Activated CD8-positive, alpha-beta T cell treated with anti-CD3 and anti-CD28 coated beads, Interleukin-2, amount 10 ng/mL, durations not matched to agents 7 days and 5 days (primary cell): ENCODE measurements around the gene TPD52L2. TPM values are rescaled to one million over a fixed set of nuclear protein-coding genes. Genes with fewer than 3 reads are reported as not detected.
A peak's percentile ranks its signal among the peaks of the same experiment; 100 is the strongest.
"Not testable (repeated sequence)": the region's sequence is repeated elsewhere in the genome, so short reads cannot be mapped to it uniquely, and the experiment has no call there.

Experiments used
- ATAC-seq: fragments of 150-1000 bp; cut with Tn5 transposase; one replicate; pipeline ENCODE4 v1.10.0; 2021; ENCODE audit warnings: moderate library complexity
- CTCF ChIA-PET: fragments of 350-600 bp; sonication (Branson Sonifier 250); formaldehyde crosslinking; loops from one replicate; lab custom pipeline; 2021; ENCODE audit warnings: antibody characterized with exemption; lab: Charles Lee
- POLR2A ChIA-PET: fragments of 350-600 bp; sonication (Branson Sonifier 250); formaldehyde crosslinking; loops from one replicate; lab custom pipeline; 2021; ENCODE audit warnings: antibody characterized with exemption; lab: Charles Lee
- DNase-seq: peaks from one replicate; pipeline ENCODE4 v3.0.0-alpha.2; 2020
- H3K27ac Mint-ChIP-seq: one replicate; pipeline ENCODE4 v1.8.0; 2021; ENCODE audit warnings: mild to moderate bottlenecking, mixed read lengths
- H3K27me3 Mint-ChIP-seq: one replicate; pipeline ENCODE4 v1.8.0; 2021; ENCODE audit warnings: low read depth, mixed read lengths
- H3K36me3 Mint-ChIP-seq: one replicate; pipeline ENCODE4 v1.8.0; 2021; ENCODE audit warnings: low read depth, mixed read lengths
- H3K4me1 Mint-ChIP-seq: one replicate; pipeline ENCODE4 v1.8.0; 2021; ENCODE audit warnings: low read depth, mixed read lengths
- H3K4me3 Mint-ChIP-seq: one replicate; pipeline ENCODE4 v1.8.0; 2021; ENCODE audit warnings: mild to moderate bottlenecking, mixed read lengths
- H3K9me3 Mint-ChIP-seq: one replicate; pipeline ENCODE4 v1.8.0; 2022; ENCODE audit warnings: mixed read lengths; ENCODE audit not compliant: insufficient read depth
- total RNA-seq, 2 experiments: library from RNA; stranded (reverse); gene quantifications; one replicate each; pipeline ENCODE4 v1.2.3, GENCODE V29; 2021

The TPD52L2 gene
- total RNA-seq, 2 experiments from 2014 or later = 35.7 to 40.0 TPM

GRCh38 chr20:63896264-63897105, 31.4 kb downstream of the TPD52L2 start:
- peaks cover 37% of the 10 kb centered on the region for H3K36me3 Mint-ChIP-seq
- ChIA-PET CTCF (interaction anchor here (0.8 to 2.1 kb wide), 10 partner anchors 9 to 359 kb away, joined by 3 to 10 read pairs (median 4); partner anchors contain the start of genes PTK6, SAMD10 and TPD52L2), POLR2A (interaction anchor here (0.5 to 1.2 kb wide), 4 partner anchors 31 to 316 kb away, joined by 3 to 5 read pairs (median 4); partner anchors contain the start of genes ARFRP1, TPD52L2, UCKL1 and ZGPAT)
- DNase-seq (peak; percentile 46), ATAC-seq (peak; percentile 28)
- peaks cover 45% of the 10 kb centered on the region for H3K4me1 Mint-ChIP-seq
- H3K27ac Mint-ChIP-seq = peak overlapping the region; percentile 96
- no peaks in the 10 kb centered on the region for H3K9me3 Mint-ChIP-seq
- peak overlapping the region; percentile 88 for H3K4me3 Mint-ChIP-seq
- no peaks in the 10 kb centered on the region for H3K27me3 Mint-ChIP-seq

DNA sequence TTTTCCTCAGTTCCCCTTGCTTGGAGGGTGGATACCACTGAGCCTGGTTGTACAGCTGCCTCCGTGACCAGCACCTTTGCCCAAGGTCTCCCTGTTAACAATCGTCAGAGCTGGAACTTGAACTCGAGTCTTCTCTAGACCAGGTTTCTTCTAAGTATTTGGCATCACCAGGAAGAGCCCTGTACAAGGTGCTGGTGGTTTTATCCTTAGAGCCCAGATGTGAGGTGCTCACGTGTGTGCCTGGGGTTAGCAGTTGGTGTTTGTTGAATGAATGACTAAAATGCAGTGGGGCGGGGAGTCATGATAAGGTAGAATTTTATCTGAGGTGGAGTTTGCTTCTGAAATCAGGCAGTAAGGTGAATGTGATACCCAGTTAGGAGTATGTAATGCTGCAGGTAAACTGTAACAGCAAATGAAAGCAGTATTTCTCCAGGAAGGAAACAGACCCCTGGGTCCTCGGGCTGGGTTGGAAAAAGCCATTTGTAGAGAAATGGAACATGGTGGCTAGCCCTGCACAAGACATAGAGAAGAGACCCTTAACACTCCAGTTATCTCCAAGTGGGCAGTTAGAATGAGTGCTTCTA, 33.0 kb downstream of the TPD52L2 start:
- Mint-ChIP-seq H3K27ac (peak overlapping the region; percentile 62), H3K4me3 (no peak overlapping the region), H3K4me1 (peaks cover 56% of the 10 kb centered on the region), H3K9me3 (no peaks in the 10 kb centered on the region), H3K36me3 (peaks cover 44% of the 10 kb centered on the region), H3K27me3 (no peaks in the 10 kb centered on the region)
- POLR2A ChIA-PET = no interaction called here
- no peak for DNase-seq
- no peak for ATAC-seq
- CTCF ChIA-PET = interaction anchor here (0.9 kb wide), 1 partner anchor 11 kb away, joined by 3 read pairs; no protein-coding TSS in a partner anchor

- H3K4me1 Mint-ChIP-seq = peaks cover 62% of the 10 kb centered on the region
- ChIA-PET CTCF (no interaction called here), POLR2A (no interaction called here)
- no peak overlapping the region for H3K4me3 Mint-ChIP-seq
- DNase-seq = no peak
- no peak overlapping the region for H3K27ac Mint-ChIP-seq
- H3K9me3 Mint-ChIP-seq = no peaks in the 10 kb centered on the region
- ATAC-seq = no peak
- no peaks in the 10 kb centered on the region for H3K27me3 Mint-ChIP-seq
- H3K36me3 Mint-ChIP-seq = peaks cover 50% of the 10 kb centered on the region
Observed at GRCh38 chr20:63898882-63899558, 34.0 kb downstream of the TPD52L2 start.

- Mint-ChIP-seq H3K27ac (no peak overlapping the region), H3K9me3 (no peaks in the 10 kb centered on the region), H3K4me1 (peaks cover 65% of the 10 kb centered on the region), H3K36me3 (peaks cover 53% of the 10 kb centered on the region), H3K27me3 (no peaks in the 10 kb centered on the region), H3K4me3 (no peak overlapping the region)
- ChIA-PET POLR2A (no interaction called here), CTCF (no interaction called here)
- ATAC-seq (no peak), DNase-seq (no peak)
Observed at GRCh38 chr20:63900413-63900812, 35.3 kb downstream of the TPD52L2 start.

- no peak for ATAC-seq
- peaks cover 29% of the 10 kb centered on the region for H3K36me3 Mint-ChIP-seq
Observed at GRCh38 chr20:63903796-63904561, 38.9 kb downstream of the TPD52L2 start.

DNA sequence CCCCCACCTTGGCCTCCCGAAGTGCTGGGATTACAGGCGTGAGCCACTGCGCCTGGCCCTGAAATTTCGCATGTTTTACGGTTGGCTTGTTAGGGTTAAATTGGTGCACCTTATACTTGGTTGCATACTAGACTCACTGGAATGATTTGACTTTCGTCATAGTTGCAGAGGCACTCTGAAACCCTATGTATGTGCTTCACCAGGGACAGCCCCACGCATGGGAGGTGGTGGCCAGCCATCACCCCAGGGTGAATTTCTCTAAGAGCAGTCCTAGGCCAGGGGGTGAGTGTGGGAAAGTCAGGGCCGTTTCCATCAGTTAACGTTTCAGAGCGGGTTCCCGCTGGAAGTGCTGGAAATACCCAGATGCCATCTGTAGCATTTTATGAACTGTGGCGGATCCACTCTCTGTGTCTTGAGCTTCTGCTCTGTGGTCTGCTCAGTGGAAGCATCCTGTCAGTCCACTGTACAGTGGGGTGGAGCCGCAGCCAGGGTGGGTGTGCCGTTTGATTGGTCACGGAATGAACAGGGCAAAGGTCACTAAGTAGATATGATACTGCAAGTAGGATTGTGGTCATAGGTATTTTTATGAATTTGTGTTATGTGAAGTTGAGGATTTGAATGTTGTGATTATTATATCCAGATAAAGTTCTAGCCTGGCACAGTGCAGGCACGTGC, 43.1 kb downstream of the TPD52L2 start:
- ChIA-PET CTCF (no interaction called here), POLR2A (interaction anchor here (0.6 to 0.7 kb wide), 2 partner anchors 113 to 225 kb away, joined by 3 read pairs; no protein-coding TSS in a partner anchor)
- Mint-ChIP-seq H3K27me3 (no peaks in the 10 kb centered on the region), H3K9me3 (no peaks in the 10 kb centered on the region), H3K4me3 (no peak overlapping the region), H3K4me1 (peaks cover 42% of the 10 kb centered on the region), H3K36me3 (peaks cover 21% of the 10 kb centered on the region), H3K27ac (no peak overlapping the region)
- no peak for ATAC-seq
- no peak for DNase-seq

More at GRCh38 chr20:63903796-63904561, 38.9 kb downstream of the TPD52L2 start:
- ChIA-PET POLR2A (no interaction called here), CTCF (no interaction called here)
- H3K27ac Mint-ChIP-seq = peak overlapping the region; percentile 55
- H3K4me3 Mint-ChIP-seq = no peak overlapping the region
- peaks cover 46% of the 10 kb centered on the region for H3K4me1 Mint-ChIP-seq
- no peaks in the 10 kb centered on the region for H3K27me3 Mint-ChIP-seq
- no peak for DNase-seq
- H3K9me3 Mint-ChIP-seq = no peaks in the 10 kb centered on the region

- ChIA-PET CTCF (interaction anchor here (0.6 to 2.2 kb wide), 3 partner anchors 28 to 63 kb away, joined by 3 to 12 read pairs (median 4); no protein-coding TSS in a partner anchor), POLR2A (no interaction called here)
- H3K9me3 Mint-ChIP-seq = no peaks in the 10 kb centered on the region
- no peak for DNase-seq
- peak overlapping the region; percentile 11 for H3K27ac Mint-ChIP-seq
- no peaks in the 10 kb centered on the region for H3K27me3 Mint-ChIP-seq
- no peak overlapping the region for H3K4me3 Mint-ChIP-seq
- H3K4me1 Mint-ChIP-seq = peaks cover 27% of the 10 kb centered on the region
- no peak for ATAC-seq
- peaks cover 28% of the 10 kb centered on the region for H3K36me3 Mint-ChIP-seq
Observed at GRCh38 chr20:63911176-63911575, 46.1 kb downstream of the TPD52L2 start.

- Mint-ChIP-seq H3K27ac (no peak overlapping the region), H3K36me3 (peaks cover 39% of the 10 kb centered on the region), H3K27me3 (no peaks in the 10 kb centered on the region), H3K4me1 (peaks cover 24% of the 10 kb centered on the region), H3K4me3 (no peak overlapping the region), H3K9me3 (no peaks in the 10 kb centered on the region)
- CTCF ChIA-PET = interaction anchor here (0.6 kb wide), 1 partner anchor 18 kb away, joined by 3 read pairs; no protein-coding TSS in a partner anchor
- DNase-seq = no peak
- POLR2A ChIA-PET = no interaction called here
- no peak for ATAC-seq
Observed at GRCh38 chr20:63913768-63914167, 48.7 kb downstream of the TPD52L2 start.

DNA sequence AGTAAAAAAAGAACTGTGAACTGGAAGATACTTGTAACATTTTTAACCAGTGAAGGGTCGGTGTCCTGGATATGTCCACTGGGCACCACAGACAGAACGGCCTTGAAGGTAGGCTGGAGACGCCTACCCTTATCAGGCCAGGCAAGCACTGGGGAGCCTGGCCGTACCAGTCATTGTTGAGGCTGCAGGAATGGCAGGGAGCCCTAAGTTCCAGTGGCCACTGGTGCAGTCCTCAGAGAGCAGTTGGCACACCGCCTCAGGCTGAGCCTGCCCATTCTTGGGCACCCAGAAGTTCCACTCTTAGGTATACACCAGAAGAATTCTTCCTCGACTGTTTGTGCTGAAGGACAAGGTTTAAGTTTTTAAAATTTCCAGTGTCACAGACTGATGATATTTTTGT, 50.4 kb downstream of the TPD52L2 start:
- ATAC-seq (no peak), DNase-seq (no peak)
- no peak overlapping the region for H3K4me3 Mint-ChIP-seq
- H3K4me1 Mint-ChIP-seq = peaks cover 15% of the 10 kb centered on the region
- ChIA-PET POLR2A (interaction anchor here (0.6 to 0.7 kb wide), 2 partner anchors 13 to 98 kb away, joined by 4 to 5 read pairs; no protein-coding TSS in a partner anchor), CTCF (no interaction called here)
- no peaks in the 10 kb centered on the region for H3K27me3 Mint-ChIP-seq
- peaks cover 37% of the 10 kb centered on the region for H3K36me3 Mint-ChIP-seq
- no peaks in the 10 kb centered on the region for H3K9me3 Mint-ChIP-seq
- no peak overlapping the region for H3K27ac Mint-ChIP-seq

DNA sequence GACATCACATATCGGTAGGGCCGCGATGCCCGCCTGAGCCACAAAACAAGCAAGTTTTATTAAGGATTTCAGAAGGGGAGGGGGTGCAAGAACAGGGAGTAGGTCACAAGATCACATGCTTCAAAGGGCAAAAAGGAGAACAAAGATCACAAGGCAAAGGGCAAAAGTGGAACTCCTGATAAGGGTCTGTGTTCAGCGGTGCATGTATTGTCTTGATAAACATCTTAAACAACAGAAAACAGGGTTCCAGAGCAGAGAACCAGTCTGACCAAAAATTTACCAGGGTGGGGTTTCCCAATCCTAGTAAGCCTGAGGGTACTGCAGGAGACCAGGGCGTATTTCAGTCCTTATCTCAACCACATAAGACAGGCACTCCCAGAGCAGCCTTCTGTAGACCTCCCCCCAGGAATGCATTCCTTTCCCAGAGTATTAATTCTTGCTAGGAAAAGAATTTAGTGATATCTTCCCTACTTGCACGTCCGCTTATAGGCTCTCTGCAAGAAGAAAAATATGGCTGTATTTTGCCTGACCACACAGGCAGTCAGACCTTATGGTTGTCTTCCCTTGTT, 51.4 kb downstream of the TPD52L2 start:
- H3K4me1 Mint-ChIP-seq, CTCF ChIA-PET, POLR2A ChIA-PET, H3K4me3 Mint-ChIP-seq, H3K27me3 Mint-ChIP-seq, H3K9me3 Mint-ChIP-seq, H3K27ac Mint-ChIP-seq, ATAC-seq, DNase-seq: not testable (repeated sequence)
- peaks cover 32% of the 10 kb centered on the region for H3K36me3 Mint-ChIP-seq
